ENCODE data around the gene ASTN2. TPM values are rescaled to one million over a fixed set of nuclear protein-coding genes. Genes with fewer than 3 reads are reported as not detected.

The ASTN2 gene
- polyA plus RNA-seq (2013, experiment 1 of 2; ENCODE audit: insufficient read length): 6.1 TPM
- 5.5 TPM for polyA plus RNA-seq (2013, experiment 2 of 2; ENCODE audit: insufficient read length)

DNA sequence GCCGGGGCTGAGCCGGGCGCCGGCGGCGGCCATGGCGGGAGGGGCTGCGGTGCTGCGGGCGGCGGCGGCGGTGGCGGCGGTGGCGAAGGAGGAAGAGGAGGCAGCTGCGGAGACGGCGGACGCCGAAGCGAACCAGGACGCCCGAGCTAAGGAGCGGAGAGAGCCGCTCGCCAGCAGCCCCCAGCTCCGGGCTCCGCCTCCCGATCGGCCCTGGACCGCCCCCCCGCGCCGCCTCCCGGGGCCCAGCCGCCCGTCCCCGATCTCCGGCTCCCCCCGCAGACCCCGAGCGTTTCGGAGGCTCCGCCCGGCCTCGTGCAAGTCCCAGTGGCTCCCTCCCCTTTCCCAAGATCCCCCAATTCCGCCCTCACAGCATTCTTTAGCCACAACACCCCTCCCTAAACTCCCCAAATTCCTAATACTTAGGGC lies at the start of gene ASTN2:
TSS of gene ASTN2 (minus strand) at position 152 of the 426 bp plus-strand sequence. CDS start at position 33, 119 bp downstream.
- DNase-seq: peak; percentile 1

GRCh38 chr9:117462861-117463260 lies 48.0 kb upstream of the ASTN2 start:
- DNase-seq: no peak

DNA sequence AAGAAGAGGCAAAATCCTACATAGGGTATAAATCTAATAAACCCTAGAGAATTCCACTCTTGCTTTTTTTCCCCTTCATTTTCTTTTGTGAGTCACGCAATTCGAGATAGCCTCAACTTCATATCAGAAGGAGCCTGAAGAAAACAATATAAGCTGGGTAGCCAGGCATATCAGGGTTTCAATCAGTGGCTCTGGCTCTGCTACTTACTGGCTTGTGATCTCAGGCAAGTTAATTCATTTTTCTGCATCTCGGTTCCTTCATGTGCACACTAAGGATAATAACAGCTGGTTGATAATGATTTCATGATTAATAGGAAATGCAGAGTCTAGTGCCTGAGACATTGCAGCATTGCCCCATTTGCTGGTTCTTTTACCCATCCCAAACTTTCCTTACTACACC lies 46.5 kb upstream of the ASTN2 start:
- no peak for DNase-seq

- no peak for DNase-seq
Observed at GRCh38 chr9:117460743-117461142, 45.9 kb upstream of the ASTN2 start.

DNA sequence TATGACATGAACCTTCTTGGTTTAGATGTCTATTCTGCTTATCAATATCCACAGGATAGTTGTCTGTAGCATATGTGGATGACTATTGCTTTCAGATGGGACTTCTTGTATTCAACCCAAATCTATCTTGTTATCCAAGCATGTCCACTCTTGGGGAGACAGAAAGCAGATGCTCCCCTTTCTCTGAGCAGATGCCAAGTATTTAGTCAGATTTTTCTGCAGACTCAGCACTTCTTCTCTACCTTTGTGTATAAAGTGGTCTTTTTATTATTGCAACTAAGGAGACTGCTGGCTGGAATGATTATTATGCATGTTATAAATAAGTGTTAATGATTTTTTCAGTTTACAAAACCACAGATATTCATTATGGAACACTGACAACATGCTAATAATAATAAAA lies 45.1 kb upstream of the ASTN2 start:
- DNase-seq: no peak

DNA sequence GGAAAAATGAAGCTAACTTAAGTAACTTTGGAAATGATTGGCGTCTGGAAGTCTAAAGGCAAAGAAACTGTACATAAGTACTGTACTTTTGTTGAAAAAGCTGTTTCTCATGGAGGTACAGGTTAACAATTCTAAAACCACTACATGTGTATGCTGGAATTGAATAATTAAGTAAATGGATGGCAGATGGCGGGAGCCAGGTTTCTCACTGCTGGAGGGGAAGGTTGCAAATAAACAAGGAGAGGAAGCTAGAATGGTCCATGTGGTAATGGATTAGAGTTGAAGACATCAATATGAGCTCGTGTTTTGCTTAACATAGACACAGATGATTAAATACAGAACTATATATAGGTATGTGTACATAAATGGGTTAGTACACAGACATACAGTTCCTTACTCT lies 43.2 kb upstream of the ASTN2 start:
- no peak for DNase-seq

DNA sequence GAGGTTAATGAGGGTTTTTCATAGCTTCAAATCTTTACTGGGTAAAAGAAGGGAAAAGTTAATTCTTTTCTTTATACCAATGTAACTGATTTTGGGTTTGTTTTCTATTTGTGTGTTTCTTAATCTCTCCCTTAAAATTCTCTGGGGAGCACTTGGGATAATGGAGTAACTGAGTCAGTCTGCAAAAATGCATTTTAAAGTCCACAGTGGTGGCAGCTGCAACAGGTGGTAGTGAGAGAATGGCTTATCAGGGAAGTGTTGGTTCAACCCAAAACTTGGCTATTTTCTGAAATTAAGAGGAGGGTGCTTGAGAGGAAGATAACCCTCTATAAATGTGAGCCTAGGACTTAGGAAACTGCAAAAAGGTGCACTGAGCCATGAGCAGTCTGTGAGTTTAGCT lies 39.9 kb upstream of the ASTN2 start:
- DNase-seq: no peak

DNA sequence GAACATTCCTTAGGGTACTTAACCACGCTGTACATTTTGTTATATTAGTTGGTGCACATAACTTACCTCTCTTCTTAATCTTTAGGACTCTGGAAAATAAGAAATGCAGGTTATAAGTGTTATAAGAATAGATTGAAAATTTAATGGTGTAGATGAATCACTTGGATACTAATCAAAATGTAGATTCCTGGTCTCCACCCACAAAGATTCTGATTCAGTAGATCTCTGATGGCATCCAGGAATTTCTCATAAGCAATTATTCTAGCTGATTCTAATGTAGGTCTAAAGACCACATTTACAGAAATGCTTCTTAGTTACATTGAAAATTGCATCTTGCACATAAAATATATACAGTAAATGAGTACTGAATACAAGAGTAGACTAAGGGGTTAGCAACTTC lies 38.9 kb upstream of the ASTN2 start:
- DNase-seq: no peak

- DNase-seq: no peak
Observed at GRCh38 chr9:117451311-117451710, 36.5 kb upstream of the ASTN2 start.

GRCh38 chr9:117448066-117448465 lies 33.2 kb upstream of the ASTN2 start:
- no peak for DNase-seq

DNA sequence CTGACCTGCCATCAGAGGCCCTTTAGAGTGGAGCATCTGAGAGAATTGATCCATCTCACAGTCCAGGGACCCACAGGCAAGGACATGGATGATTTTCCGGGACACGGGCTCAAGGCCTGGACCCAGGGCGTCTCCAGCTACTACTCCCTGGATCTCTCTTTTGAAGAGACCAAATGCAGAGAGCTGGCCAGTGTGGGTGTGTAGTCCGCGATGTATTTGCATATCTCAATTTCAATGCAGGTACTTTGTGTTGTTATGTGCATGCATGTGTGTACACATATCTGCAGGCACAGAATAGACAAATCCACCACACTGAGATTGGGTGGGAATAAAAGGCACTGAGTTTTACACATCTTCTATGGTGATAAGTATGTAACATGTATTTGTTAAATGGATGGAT lies 30.8 kb upstream of the ASTN2 start:
- DNase-seq: no peak

- DNase-seq: no peak
Observed at GRCh38 chr9:117444501-117444900, 29.6 kb upstream of the ASTN2 start.

DNA sequence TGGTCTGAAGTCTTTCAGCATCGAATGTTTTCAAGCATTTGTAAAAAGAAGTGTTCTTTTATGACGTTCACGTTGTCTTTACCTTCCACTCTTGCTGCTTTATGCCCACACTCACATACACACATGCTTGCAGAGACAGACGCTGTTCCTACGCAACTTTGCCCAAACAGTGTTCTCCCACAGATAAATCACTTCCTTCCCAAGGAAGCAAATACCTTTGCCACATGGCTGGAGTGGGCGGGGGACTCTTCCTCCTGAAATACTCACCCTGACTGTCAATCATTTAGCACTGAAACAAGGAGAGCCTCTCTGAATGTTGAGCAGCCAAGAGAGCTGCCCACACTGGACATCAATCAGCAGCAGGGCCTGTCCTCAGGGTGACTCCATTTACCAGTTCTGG lies 22.4 kb upstream of the ASTN2 start:
- no peak for DNase-seq

DNA sequence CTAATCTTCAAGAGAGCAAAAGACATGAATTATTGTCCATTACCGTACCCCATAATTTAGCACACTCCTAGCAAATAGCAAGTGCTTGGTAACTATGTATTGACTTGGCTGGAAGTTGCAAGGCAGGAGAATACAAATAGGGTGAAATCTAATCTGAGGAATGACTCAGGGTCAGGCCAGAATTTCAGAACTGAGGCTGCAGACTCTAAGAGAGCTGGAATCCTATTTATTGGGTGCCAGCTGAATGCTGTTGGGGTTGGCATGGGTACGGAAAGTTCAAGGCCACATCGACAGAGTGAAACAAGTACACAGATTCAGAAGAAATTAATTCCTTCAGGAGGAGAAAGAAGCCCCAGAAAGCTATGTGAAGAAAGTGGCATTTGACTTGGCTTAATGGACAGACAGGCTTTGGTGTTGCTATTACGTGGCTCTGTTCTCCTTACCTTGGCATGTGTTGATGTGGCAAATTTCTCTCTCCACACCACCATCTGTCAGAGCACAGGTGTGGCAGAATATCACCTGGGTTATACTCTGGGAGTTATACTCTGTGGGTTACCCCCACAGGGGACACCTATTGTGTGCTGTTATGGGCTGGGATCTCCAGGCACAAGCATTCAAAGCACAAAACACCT lies 20.9 kb upstream of the ASTN2 start:
- DNase-seq: no peak

GRCh38 chr9:117434566-117434965 lies 19.7 kb upstream of the ASTN2 start:
- DNase-seq: no peak

DNA sequence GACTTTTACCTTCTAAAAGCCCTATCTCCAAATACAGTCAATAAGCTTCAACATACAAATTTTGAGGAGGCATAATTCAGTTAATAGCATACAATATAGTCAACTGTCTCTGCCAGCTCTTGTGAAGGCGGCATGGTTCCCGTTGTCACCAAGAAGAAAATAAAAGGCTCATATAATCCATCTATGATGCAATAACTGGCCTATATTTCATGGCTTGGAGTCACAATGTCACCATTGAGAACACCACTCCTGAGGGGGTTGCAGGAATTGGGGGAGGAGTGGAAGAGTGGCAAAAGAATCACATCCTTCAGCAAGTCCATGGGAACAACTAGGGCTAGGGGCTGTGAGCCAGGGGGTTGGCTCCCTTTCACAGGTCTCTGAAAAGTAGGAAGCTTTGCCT lies 16.0 kb upstream of the ASTN2 start:
- DNase-seq: no peak

- no peak for DNase-seq
Observed at GRCh38 chr9:117427357-117427913, 12.6 kb upstream of the ASTN2 start.

- no peak for DNase-seq
Observed at GRCh38 chr9:117425566-117425965, 10.7 kb upstream of the ASTN2 start.

- no peak for DNase-seq
Observed at GRCh38 chr9:117424291-117424690, 9.4 kb upstream of the ASTN2 start.

DNA sequence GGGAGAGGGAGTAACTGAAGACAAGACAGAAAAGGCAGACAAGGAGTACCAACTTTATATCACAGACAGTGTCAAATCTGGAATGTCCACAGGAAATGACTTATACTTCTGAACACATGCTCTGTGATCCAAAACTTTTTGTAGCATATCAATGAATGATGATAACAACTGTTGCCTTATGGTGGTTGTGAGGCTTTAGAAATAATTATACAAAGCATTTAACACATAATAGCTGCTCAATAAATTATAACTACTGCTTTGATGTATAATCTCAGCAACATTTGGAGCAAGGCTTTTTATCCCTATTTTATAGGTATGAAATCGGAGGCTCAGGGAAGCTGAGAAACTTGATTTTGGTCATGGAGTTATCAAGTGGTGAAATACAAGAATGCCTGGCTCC lies 3.3 kb upstream of the ASTN2 start:
- no peak for DNase-seq

DNA sequence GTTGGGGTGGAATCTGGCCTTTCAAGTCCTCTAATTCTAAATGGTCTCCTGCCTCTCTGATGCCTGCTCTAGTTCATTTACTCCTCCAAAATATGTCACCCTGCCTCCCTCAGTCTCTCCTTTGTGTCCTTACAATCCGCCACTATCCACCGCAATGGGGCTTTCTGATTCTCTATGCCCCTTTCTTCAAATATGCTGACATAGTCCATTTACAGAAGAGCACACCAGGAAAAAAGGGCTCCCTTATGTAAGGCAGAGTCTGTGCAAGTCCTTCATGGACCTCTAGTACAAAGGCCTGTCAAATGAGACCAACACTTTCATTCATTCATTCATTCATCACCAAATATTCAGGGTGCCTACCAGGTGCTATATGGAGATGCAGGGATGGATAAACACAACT lies 2.0 kb upstream of the ASTN2 start:
- no peak for DNase-seq

DNA sequence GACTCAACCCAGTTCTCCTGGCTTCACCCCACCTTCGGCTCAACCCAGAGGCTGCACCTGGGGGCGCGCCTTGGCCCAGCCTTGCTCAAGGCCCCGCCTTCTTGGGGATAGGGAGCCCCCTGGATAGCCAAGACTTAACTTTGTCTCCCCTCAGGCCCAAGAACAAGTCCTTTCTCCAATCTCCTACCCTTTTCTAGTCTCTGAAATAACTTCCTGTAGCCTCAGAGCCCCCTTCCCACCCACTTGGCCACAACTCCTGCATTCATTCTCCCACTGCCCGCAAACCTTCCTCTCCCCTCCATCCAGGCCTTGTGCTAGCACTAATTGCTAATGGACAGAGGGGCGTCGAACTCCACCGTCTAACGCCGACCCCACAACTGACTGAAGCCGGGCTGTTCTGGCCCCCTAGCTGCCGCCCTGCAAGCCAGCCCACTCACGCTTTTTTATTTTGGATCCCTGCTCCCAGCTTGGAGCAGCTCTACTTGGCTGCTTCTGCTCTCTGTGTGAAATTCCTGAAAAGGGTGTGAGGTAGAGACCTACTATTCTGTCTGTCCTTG lies 579 bp upstream of the ASTN2 start:
- DNase-seq: no peak

- peak; percentile 1 for DNase-seq
Observed at GRCh38 chr9:117414220-117414905, 494 bp downstream of the ASTN2 start.
